Measurements from ENCODE around the gene ZNF100. TPM values are rescaled to one million over a fixed set of nuclear protein-coding genes. Genes with fewer than 3 reads are reported as not detected.

Gene ZNF100
- total and polyA plus RNA-seq, 2 experiments from 2014 or later: 2.6 to 4.1 TPM

DNA sequence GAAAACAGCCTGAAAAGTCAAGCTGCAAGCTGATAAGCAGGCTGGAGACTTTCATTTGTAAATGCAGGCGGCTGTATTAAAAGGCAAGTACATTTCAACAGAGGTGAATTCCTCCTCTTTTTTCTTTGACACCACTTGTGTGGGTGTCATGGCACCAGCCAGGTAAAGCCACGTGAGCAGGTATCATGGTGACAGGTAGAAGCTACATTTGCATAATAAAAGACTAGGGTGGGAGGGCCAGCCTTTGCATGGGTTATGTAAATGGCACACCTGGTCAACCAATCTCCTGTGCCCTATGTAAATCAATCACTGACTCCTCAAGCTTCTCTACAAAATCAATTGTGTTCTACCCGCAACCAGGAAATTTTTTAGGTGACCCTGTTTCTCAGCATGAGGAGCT, 68.2 kb downstream of the ZNF100 start:
- Histone ChIP-seq H3K9me2 (ENCODE audit: insufficient read depth) (no peaks in the 10 kb centered on the region), H3F3A (ENCODE audit: insufficient read depth) (no peaks in the 10 kb centered on the region), H2AFZ (no peak overlapping the region), H3K4me1 (ENCODE audit: insufficient read depth) (no peaks in the 10 kb centered on the region), H3K36me3 (ENCODE audit: low read depth) (no peaks in the 10 kb centered on the region), H4K20me1 (ENCODE audit: insufficient read depth) (no peaks in the 10 kb centered on the region), H3K27me3 (replicated peaks; ENCODE audit: insufficient read depth) (no peaks in the 10 kb centered on the region), H3K4me3 (no peak overlapping the region), H3K9ac (no peak overlapping the region), H3K79me2 (ENCODE audit: insufficient read depth) (no peaks in the 10 kb centered on the region), H3K27ac (no peak overlapping the region), H3K4me2 (ENCODE audit: unreplicated experiment) (no peak overlapping the region), H3K9me3 (ENCODE audit: low read depth) (no peaks in the 10 kb centered on the region)
- in situ Hi-C loops (cut with MboI): no loop called here
- 25 to 27% methylated on average over 3 of the region's 3 CpGs for WGBS, 2 experiments (ENCODE audit: low coverage in 1 of 2, low lambda C conversion rate in 2 of 2, missing lambda C conversion rate in 2 of 2)
- no peak for DNase-seq
- TF ChIP-seq EZH2 (IDR thresholded peaks at IDR 0.05; ENCODE audit: insufficient read depth, poor library complexity, severe bottlenecking) (no peak), EZH2phosphoT487 (IDR thresholded peaks at IDR 0.05; ENCODE audit: insufficient read depth, low read depth) (no peak)

GRCh38 chr19:21698215-21698614, 69.2 kb downstream of the ZNF100 start:
- Histone ChIP-seq H3K79me2 (ENCODE audit: insufficient read depth) (no peaks in the 10 kb centered on the region), H3K27ac (no peak overlapping the region), H3K36me3 (ENCODE audit: low read depth) (no peaks in the 10 kb centered on the region), H3F3A (ENCODE audit: insufficient read depth) (no peaks in the 10 kb centered on the region), H3K27me3 (replicated peaks; ENCODE audit: insufficient read depth) (no peaks in the 10 kb centered on the region), H3K4me2 (ENCODE audit: unreplicated experiment) (no peak overlapping the region), H3K9me3 (ENCODE audit: low read depth) (no peaks in the 10 kb centered on the region), H3K9me2 (ENCODE audit: insufficient read depth) (no peaks in the 10 kb centered on the region), H3K9ac (no peak overlapping the region), H4K20me1 (ENCODE audit: insufficient read depth) (no peaks in the 10 kb centered on the region), H3K4me1 (ENCODE audit: insufficient read depth) (no peaks in the 10 kb centered on the region), H3K4me3 (no peak overlapping the region), H2AFZ (no peak overlapping the region)
- no peak for TF ChIP-seq EZH2 (IDR thresholded peaks at IDR 0.05; ENCODE audit: insufficient read depth, poor library complexity, severe bottlenecking)
- no peak for TF ChIP-seq EZH2phosphoT487 (IDR thresholded peaks at IDR 0.05; ENCODE audit: insufficient read depth, low read depth)
- 1 to 3% methylated on average over 4 of the region's 4 CpGs for WGBS, 2 experiments (ENCODE audit: low coverage in 1 of 2, low lambda C conversion rate in 2 of 2, missing lambda C conversion rate in 2 of 2)
- in situ Hi-C loops (cut with MboI): no loop called here
- DNase-seq: peak; percentile 34

DNA sequence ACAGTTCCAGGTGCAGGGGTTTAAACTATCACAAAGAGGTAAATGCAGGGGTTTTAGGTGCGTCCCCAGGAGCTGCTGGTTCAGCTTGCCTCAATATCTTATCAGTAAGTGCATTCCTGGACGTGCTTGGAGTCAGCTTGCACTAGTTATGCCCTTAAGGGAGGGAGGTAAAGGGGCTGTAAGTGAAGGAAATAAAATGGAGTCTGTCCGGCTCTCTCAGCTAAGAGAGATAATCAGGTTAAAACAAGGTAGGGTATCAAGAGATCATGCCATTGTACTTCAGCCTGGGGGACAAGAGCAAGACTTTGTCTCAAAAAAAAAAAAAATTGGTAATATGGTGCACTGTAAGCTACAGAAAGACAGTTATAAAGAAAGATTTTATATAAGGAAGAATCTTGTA, 69.7 kb downstream of the ZNF100 start:
- Histone ChIP-seq H3K27me3 (replicated peaks; ENCODE audit: insufficient read depth) (no peaks in the 10 kb centered on the region), H2AFZ (no peak overlapping the region), H3K9ac (no peak overlapping the region), H3K36me3 (ENCODE audit: low read depth) (no peaks in the 10 kb centered on the region), H3K4me2 (ENCODE audit: unreplicated experiment) (no peak overlapping the region), H3K9me3 (ENCODE audit: low read depth) (no peaks in the 10 kb centered on the region), H3K4me3 (no peak overlapping the region), H3K79me2 (ENCODE audit: insufficient read depth) (no peaks in the 10 kb centered on the region), H4K20me1 (ENCODE audit: insufficient read depth) (no peaks in the 10 kb centered on the region), H3K9me2 (ENCODE audit: insufficient read depth) (no peaks in the 10 kb centered on the region), H3K27ac (no peak overlapping the region), H3K4me1 (ENCODE audit: insufficient read depth) (no peaks in the 10 kb centered on the region), H3F3A (ENCODE audit: insufficient read depth) (no peaks in the 10 kb centered on the region)
- in situ Hi-C loops (cut with MboI): no loop called here
- DNase-seq: no peak
- WGBS, 2 experiments (ENCODE audit: low coverage in 1 of 2, low lambda C conversion rate in 2 of 2, missing lambda C conversion rate in 2 of 2): 4 to 5% methylated on average over 3 of the region's 3 CpGs
- TF ChIP-seq EZH2phosphoT487 (IDR thresholded peaks at IDR 0.05; ENCODE audit: insufficient read depth, low read depth): no peak
- TF ChIP-seq EZH2 (IDR thresholded peaks at IDR 0.05; ENCODE audit: insufficient read depth, poor library complexity, severe bottlenecking): no peak

- in situ Hi-C loops (cut with MboI): no loop called here
- 31 to 42% methylated on average over 7 of the region's 7 CpGs for WGBS, 2 experiments (ENCODE audit: low coverage in 1 of 2, low lambda C conversion rate in 2 of 2, missing lambda C conversion rate in 2 of 2)
These were observed 73.0 kb downstream of the ZNF100 start for GRCh38 chr19:21694171-21694906.

More at GRCh38 chr19:21694171-21694906, 73.0 kb downstream of the ZNF100 start:
- Histone ChIP-seq H3K36me3 (ENCODE audit: low read depth) (no peaks in the 10 kb centered on the region), H3K4me2 (ENCODE audit: unreplicated experiment) (no peak overlapping the region), H3K27ac (no peak overlapping the region), H3K79me2 (ENCODE audit: insufficient read depth) (no peaks in the 10 kb centered on the region), H3K4me1 (ENCODE audit: insufficient read depth) (no peaks in the 10 kb centered on the region), H3K27me3 (replicated peaks; ENCODE audit: insufficient read depth) (no peaks in the 10 kb centered on the region), H2AFZ (no peak overlapping the region), H3K9me3 (ENCODE audit: low read depth) (no peaks in the 10 kb centered on the region), H4K20me1 (ENCODE audit: insufficient read depth) (no peaks in the 10 kb centered on the region), H3K4me3 (no peak overlapping the region), H3F3A (ENCODE audit: insufficient read depth) (no peaks in the 10 kb centered on the region), H3K9me2 (ENCODE audit: insufficient read depth) (no peaks in the 10 kb centered on the region), H3K9ac (no peak overlapping the region)
- DNase-seq: no peak
- TF ChIP-seq EZH2phosphoT487 (IDR thresholded peaks at IDR 0.05; ENCODE audit: insufficient read depth, low read depth) (no peak), EZH2 (IDR thresholded peaks at IDR 0.05; ENCODE audit: insufficient read depth, poor library complexity, severe bottlenecking) (no peak)

Measured in GM23248 (cell line).